HepG2 (cell line): ENCODE data around the gene ANKRD35. TPM values are rescaled to one million over a fixed set of nuclear protein-coding genes. Genes with fewer than 3 reads are reported as not detected.
A peak's percentile ranks its signal among the peaks of the same experiment; 100 is the strongest.

ENCODE experiments used
- CHD4 ChIP-seq: fragments of 200-600 bp; sonication (generic); IDR thresholded peaks from 2 replicates; pipeline ENCODE4 v1.7.0; 2017; ENCODE audit warnings: mild to moderate bottlenecking, low read length, borderline replicate concordance
- HDAC1 ChIP-seq: sonication (generic); formaldehyde crosslinking; IDR thresholded peaks from 2 replicates; pipeline ENCODE4 v1.5.1; 2020; ENCODE audit warnings: mild to moderate bottlenecking, missing genetic modification reagents
- HDAC2 ChIP-seq: sonication (generic); formaldehyde crosslinking; IDR thresholded peaks from 2 replicates; pipeline ENCODE4 v1.4.0; 2020; ENCODE audit warnings: missing genetic modification reagents
- HNRNPK ChIP-seq: fragments of 200-400 bp; formaldehyde crosslinking; IDR thresholded peaks from 2 replicates; pipeline ENCODE4 v1.6.1; 2018; ENCODE audit warnings: low read length, low read depth, moderate library complexity, mild to moderate bottlenecking; ENCODE audit not compliant: poor library complexity, severe bottlenecking
- HNRNPLL ChIP-seq: fragments of 200-400 bp; formaldehyde crosslinking; IDR thresholded peaks from 2 replicates; pipeline ENCODE4 v1.6.1; 2017; ENCODE audit warnings: mild to moderate bottlenecking, low read depth, low read length; ENCODE audit not compliant: poor library complexity, severe bottlenecking
- HOXA3 ChIP-seq: sonication (generic); formaldehyde crosslinking; IDR thresholded peaks from 2 replicates; pipeline ENCODE4 v1.5.0; 2020; ENCODE audit warnings: missing genetic modification reagents
- KLF12 ChIP-seq: sonication (generic); formaldehyde crosslinking; IDR thresholded peaks from 2 replicates; pipeline ENCODE4 v1.4.0; 2020; ENCODE audit warnings: missing genetic modification reagents, borderline replicate concordance
- KLF15 ChIP-seq: sonication (generic); formaldehyde crosslinking; IDR thresholded peaks from 2 replicates; pipeline ENCODE4 v1.8.1; 2023; ENCODE audit warnings: borderline replicate concordance, mild to moderate bottlenecking, inconsistent platforms, missing genetic modification reagents, mixed read lengths
- MLX ChIP-seq: IDR thresholded peaks from 2 replicates; pipeline ENCODE4 v1.6.1; 2016
- PCBP1 ChIP-seq: fragments of 200-400 bp; formaldehyde crosslinking; IDR thresholded peaks from 2 replicates; pipeline ENCODE4 v1.6.1; 2017; ENCODE audit warnings: mild to moderate bottlenecking, low read depth, low read length, borderline replicate concordance
- PHF8 ChIP-seq: sonication (generic); formaldehyde crosslinking; IDR thresholded peaks from 2 replicates; pipeline ENCODE4 v1.5.0; 2020; ENCODE audit warnings: missing genetic modification reagents
- SIN3A ChIP-seq: IDR thresholded peaks from 2 replicates; pipeline ENCODE4 v1.6.1; 2011; ENCODE audit warnings: low read depth, mild to moderate bottlenecking, control low read depth, low read length, borderline replicate concordance
- SNAPC2 ChIP-seq: sonication (generic); formaldehyde crosslinking; IDR thresholded peaks from 2 replicates; pipeline ENCODE4 v1.8.1; 2022; ENCODE audit warnings: mild to moderate bottlenecking, missing genetic modification reagents
- SPEN ChIP-seq: sonication (generic); formaldehyde crosslinking; IDR thresholded peaks from 2 replicates; pipeline ENCODE4 v1.5.1; 2020; ENCODE audit warnings: low read depth, mild to moderate bottlenecking, missing genetic modification reagents
- TBX3 ChIP-seq: fragments of 450-650 bp; IDR thresholded peaks from 2 replicates; pipeline ENCODE4 v1.6.1; 2017; ENCODE audit warnings: antibody characterized with exemption, mild to moderate bottlenecking, inconsistent platforms, borderline replicate concordance
- TFDP1 ChIP-seq: IDR thresholded peaks from 2 replicates; pipeline ENCODE4 v1.6.1; 2016; ENCODE audit warnings: missing compliant biosample characterization, missing genetic modification reagents, borderline replicate concordance
- YEATS4 ChIP-seq: sonication (generic); formaldehyde crosslinking; IDR thresholded peaks from 2 replicates; pipeline ENCODE4 v1.4.0; 2020; ENCODE audit warnings: missing genetic modification reagents, borderline replicate concordance
- ZNF3 ChIP-seq: IDR thresholded peaks from 2 replicates; pipeline ENCODE4 v1.7.0; 2017; ENCODE audit warnings: inconsistent platforms
- ZNF335 ChIP-seq: sonication (generic); formaldehyde crosslinking; IDR thresholded peaks from 2 replicates; pipeline ENCODE4 v1.4.0; 2020; ENCODE audit warnings: missing genetic modification reagents
- ZNF614 ChIP-seq: IDR thresholded peaks from 2 replicates; pipeline ENCODE4 v1.6.1; 2018; ENCODE audit warnings: missing biosample characterization, missing genetic modification reagents, inconsistent platforms, borderline replicate concordance
- ZSCAN29 ChIP-seq: sonication (generic); formaldehyde crosslinking; conservative IDR thresholded peaks from 2 replicates; pipeline ENCODE4 v1.4.0; 2020; ENCODE audit warnings: mild to moderate bottlenecking, missing genetic modification reagents
- polyA plus RNA-seq, 8 experiments: library from polyadenylated mRNA; depleted of rRNA in 3 of 8; stranded (reverse) in 7 of 8; unstranded in 1 of 8; fragments of >200 nt; fragmentation: Illumina TruSeq in 4 of 8; extraction: Trizol in 4 of 8; gene quantifications; 2 replicates each; pipeline versions ENCODE4 v1.2.1 to v1.2.3, GENCODE V29; 2011 to 2016; ENCODE audit warnings: low read depth in 4 of 8, missing spikeins in 1 of 8, mixed read lengths in 1 of 8; ENCODE audit not compliant: insufficient read depth in 1 of 8
- total RNA-seq, 5 experiments: library from RNA; depleted of rRNA; stranded (reverse); fragments of >200 nt; fragmentation: Illumina TruSeq; extraction: Trizol; gene quantifications; 2 replicates each; pipeline ENCODE4 v1.2.3, GENCODE V29; 2016; ENCODE audit warnings: low read depth in 1 of 5
- TF ChIP-seq, protein P1 (sequence below): sonication (generic); formaldehyde crosslinking; IDR thresholded peaks from 2 replicates; pipeline ENCODE4 v1.4.0; 2020; ENCODE audit warnings: mild to moderate bottlenecking, missing genetic modification reagents
- TF ChIP-seq, protein P2 (sequence below): sonication (generic); formaldehyde crosslinking; conservative IDR thresholded peaks from 2 replicates; pipeline ENCODE4 v1.4.0; 2020; ENCODE audit warnings: mild to moderate bottlenecking, missing genetic modification reagents, moderate library complexity

The ANKRD35 gene
- total and polyA plus RNA-seq, 2 of the 13 experiments (the other 11 are each of a cell fraction or from before 2014, with no cell fraction given): 0.02 TPM; not detected in 1

GRCh38 chr1:145858901-145859490 is 26.7 kb downstream of the ANKRD35 start, which contains the start of gene PIAS3 (continued):
- TF ChIP-seq, protein P1, sequence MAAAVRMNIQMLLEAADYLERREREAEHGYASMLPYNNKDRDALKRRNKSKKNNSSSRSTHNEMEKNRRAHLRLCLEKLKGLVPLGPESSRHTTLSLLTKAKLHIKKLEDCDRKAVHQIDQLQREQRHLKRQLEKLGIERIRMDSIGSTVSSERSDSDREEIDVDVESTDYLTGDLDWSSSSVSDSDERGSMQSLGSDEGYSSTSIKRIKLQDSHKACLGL (CRISPR knock-in tag): peak; percentile 45; the same call in 1 of the 2 replicates
- TF ChIP-seq SIN3A (peak; percentile 53; the same call in 1 of the 2 replicates), CHD4 (no peak), TBX3 (no peak), ZNF3 (CRISPR knock-in tag) (no peak), SNAPC2 (0 out of 2 replicates have a peak, but pooled peaks have one; percentile 78), KLF12 (peak; percentile 44; the same call in 1 of the 2 replicates), SPEN (peak; percentile 10; the same call in 1 of the 2 replicates), HDAC2 (peak; percentile 26; the same call in 1 of the 2 replicates), ZSCAN29 (CRISPR knock-in tag) (0 out of 2 replicates have a peak, but pooled peaks have one; percentile 31), PCBP1 (0 out of 2 replicates have a peak, but pooled peaks have one; percentile 50), TFDP1 (CRISPR knock-in tag) (peak; percentile 40; the same call in 1 of the 2 replicates), PHF8 (CRISPR knock-in tag) (peak; percentile 60; the same call in 1 of the 2 replicates), ZNF335 (CRISPR knock-in tag) (no peak), HOXA3 (peak; percentile 84; the same call in 1 of the 2 replicates), HDAC1 (peak; percentile 71; the same call in 1 of the 2 replicates), KLF15 (no peak), MLX (CRISPR knock-in tag) (no peak), HNRNPK (peak; percentile 89), YEATS4 (CRISPR knock-in tag) (peak; percentile 31; the same call in 1 of the 2 replicates), HNRNPLL (peak; percentile 93), ZNF614 (CRISPR knock-in tag) (0 out of 2 replicates have a peak, but pooled peaks have one; percentile 28)
- TF ChIP-seq, protein P2, sequence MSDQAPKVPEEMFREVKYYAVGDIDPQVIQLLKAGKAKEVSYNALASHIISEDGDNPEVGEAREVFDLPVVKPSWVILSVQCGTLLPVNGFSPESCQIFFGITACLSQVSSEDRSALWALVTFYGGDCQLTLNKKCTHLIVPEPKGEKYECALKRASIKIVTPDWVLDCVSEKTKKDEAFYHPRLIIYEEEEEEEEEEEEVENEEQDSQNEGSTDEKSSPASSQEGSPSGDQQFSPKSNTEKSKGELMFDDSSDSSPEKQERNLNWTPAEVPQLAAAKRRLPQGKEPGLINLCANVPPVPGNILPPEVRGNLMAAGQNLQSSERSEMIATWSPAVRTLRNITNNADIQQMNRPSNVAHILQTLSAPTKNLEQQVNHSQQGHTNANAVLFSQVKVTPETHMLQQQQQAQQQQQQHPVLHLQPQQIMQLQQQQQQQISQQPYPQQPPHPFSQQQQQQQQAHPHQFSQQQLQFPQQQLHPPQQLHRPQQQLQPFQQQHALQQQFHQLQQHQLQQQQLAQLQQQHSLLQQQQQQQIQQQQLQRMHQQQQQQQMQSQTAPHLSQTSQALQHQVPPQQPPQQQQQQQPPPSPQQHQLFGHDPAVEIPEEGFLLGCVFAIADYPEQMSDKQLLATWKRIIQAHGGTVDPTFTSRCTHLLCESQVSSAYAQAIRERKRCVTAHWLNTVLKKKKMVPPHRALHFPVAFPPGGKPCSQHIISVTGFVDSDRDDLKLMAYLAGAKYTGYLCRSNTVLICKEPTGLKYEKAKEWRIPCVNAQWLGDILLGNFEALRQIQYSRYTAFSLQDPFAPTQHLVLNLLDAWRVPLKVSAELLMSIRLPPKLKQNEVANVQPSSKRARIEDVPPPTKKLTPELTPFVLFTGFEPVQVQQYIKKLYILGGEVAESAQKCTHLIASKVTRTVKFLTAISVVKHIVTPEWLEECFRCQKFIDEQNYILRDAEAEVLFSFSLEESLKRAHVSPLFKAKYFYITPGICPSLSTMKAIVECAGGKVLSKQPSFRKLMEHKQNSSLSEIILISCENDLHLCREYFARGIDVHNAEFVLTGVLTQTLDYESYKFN (CRISPR knock-in tag): peak; percentile 58
